ENCODE data around the gene NOL6. TPM values are rescaled to one million over a fixed set of nuclear protein-coding genes. Genes with fewer than 3 reads are reported as not detected.

The NOL6 gene
- total and polyA plus RNA-seq, 9 donors = 16.8 to 30.0 (median 22.8) TPM

DNA sequence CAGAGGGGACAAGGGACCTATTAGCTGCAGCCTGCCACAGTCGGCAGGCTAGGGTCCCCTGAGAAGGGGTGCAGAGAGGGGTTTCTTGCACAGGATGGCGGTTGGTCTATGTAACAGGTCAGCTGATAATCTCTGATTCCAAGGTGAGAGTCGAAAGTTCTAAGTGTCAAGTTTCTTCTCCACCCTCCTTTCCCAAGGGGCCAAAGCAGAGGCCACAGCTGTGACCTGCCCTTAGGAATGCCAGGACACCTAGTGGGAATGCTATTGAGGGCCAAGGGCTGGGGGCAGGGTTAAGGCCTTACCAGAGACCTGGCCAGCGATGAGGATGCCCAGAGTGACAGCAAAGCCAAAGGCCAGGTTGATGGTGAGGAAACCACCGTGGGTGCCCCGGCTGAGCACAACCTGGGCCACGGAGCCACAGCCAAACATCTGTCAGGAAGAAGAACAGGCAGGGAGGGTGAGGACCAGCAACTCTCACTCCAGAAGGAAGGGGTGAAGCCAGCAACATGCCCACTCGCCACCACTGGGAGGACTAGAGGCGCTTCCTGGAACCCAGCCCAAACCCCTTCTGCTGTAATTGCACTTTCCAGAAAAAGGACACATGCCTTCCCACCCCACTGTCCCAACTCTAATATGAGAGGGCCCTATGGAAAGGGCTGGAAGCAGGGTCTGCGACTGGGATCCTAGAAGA lies 30.1 kb downstream of the NOL6 start:
- no peak overlapping the region for H3K4me3 ChIP-seq (ENCODE audit: low read length)
- no peak overlapping the region for H3K27ac ChIP-seq (ENCODE audit: low read length)
- no peaks in the 10 kb centered on the region for H3K9me3 ChIP-seq (replicated peaks; ENCODE audit: control insufficient read depth, low read depth, low read length)
- WGBS (ENCODE audit: insufficient coverage) = 79% methylated on average over 3 of the region's 10 CpGs
- H3K27me3 ChIP-seq (ENCODE audit: control insufficient read depth, insufficient read depth, low read length) = peaks cover 11% of the 10 kb centered on the region
- DNase-seq = no peak
- H3K36me3 ChIP-seq (ENCODE audit: control insufficient read depth, insufficient read depth, low read length) = peaks cover 8% of the 10 kb centered on the region
- H3K4me1 ChIP-seq (ENCODE audit: control insufficient read depth, insufficient read depth, low read length) = peaks cover 41% of the 10 kb centered on the region

GRCh38 chr9:33443047-33443446 lies 30.7 kb downstream of the NOL6 start:
- no peak overlapping the region for H3K4me3 ChIP-seq (ENCODE audit: low read length)
- peaks cover 8% of the 10 kb centered on the region for H3K36me3 ChIP-seq (ENCODE audit: control insufficient read depth, insufficient read depth, low read length)
- H3K4me1 ChIP-seq (ENCODE audit: control insufficient read depth, insufficient read depth, low read length) = peaks cover 38% of the 10 kb centered on the region
- no peak for DNase-seq
- no peaks in the 10 kb centered on the region for H3K9me3 ChIP-seq (replicated peaks; ENCODE audit: control insufficient read depth, low read depth, low read length)
- H3K27me3 ChIP-seq (ENCODE audit: control insufficient read depth, insufficient read depth, low read length) = peaks cover 7% of the 10 kb centered on the region
- H3K27ac ChIP-seq (ENCODE audit: low read length) = no peak overlapping the region
- 78% methylated on average over 4 of the region's 9 CpGs for WGBS (ENCODE audit: insufficient coverage)

GRCh38 chr9:33442125-33442524 lies 31.6 kb downstream of the NOL6 start:
- peaks cover 8% of the 10 kb centered on the region for H3K36me3 ChIP-seq (ENCODE audit: control insufficient read depth, insufficient read depth, low read length)
- no peak for DNase-seq
- no peak overlapping the region for H3K4me3 ChIP-seq (ENCODE audit: low read length)
- H3K9me3 ChIP-seq (replicated peaks; ENCODE audit: control insufficient read depth, low read depth, low read length) = no peaks in the 10 kb centered on the region
- H3K4me1 ChIP-seq (ENCODE audit: control insufficient read depth, insufficient read depth, low read length) = peaks cover 30% of the 10 kb centered on the region
- no peak overlapping the region for H3K27ac ChIP-seq (ENCODE audit: low read length)
- 94% methylated on average over 11 of the region's 15 CpGs for WGBS (ENCODE audit: insufficient coverage)
- H3K27me3 ChIP-seq (ENCODE audit: control insufficient read depth, insufficient read depth, low read length) = peaks cover 3% of the 10 kb centered on the region

- WGBS (ENCODE audit: insufficient coverage) = 100% methylated on average over 1 of the region's 1 CpG
Observed at GRCh38 chr9:33440609-33441008, 33.1 kb downstream of the NOL6 start.

DNA sequence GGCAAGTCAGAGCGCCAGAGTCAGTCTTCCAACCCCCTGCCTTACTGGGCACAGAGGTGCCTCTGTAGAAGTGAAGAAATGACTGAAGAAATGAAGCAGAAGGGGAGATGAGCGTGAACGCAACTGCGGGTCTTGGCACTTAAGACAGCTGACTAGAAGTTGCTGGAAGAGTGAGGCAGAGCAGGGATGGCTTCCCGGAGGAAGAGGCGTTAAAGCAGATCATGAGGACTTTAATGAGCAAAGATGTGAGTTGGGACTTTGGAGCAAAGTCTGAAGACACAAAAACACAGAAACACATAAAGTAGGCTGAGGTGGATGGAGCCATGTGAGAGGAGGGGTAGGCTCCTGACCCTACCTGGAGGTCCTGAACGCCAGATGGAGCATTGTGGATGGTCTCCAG lies 33.5 kb downstream of the NOL6 start:
- Histone ChIP-seq H3K27me3 (ENCODE audit: control insufficient read depth, insufficient read depth, low read length) (peaks cover 3% of the 10 kb centered on the region), H3K4me3 (ENCODE audit: low read length) (no peak overlapping the region), H3K27ac (ENCODE audit: low read length) (no peak overlapping the region), H3K4me1 (ENCODE audit: control insufficient read depth, insufficient read depth, low read length) (peaks cover 27% of the 10 kb centered on the region), H3K9me3 (replicated peaks; ENCODE audit: control insufficient read depth, low read depth, low read length) (no peaks in the 10 kb centered on the region), H3K36me3 (ENCODE audit: control insufficient read depth, insufficient read depth, low read length) (peaks cover 8% of the 10 kb centered on the region)
- no peak for DNase-seq
- 79% methylated on average over 7 of the region's 7 CpGs for WGBS (ENCODE audit: insufficient coverage)

More at GRCh38 chr9:33440609-33441008, 33.1 kb downstream of the NOL6 start:
- no peak for DNase-seq
- H3K4me3 ChIP-seq (ENCODE audit: low read length) = no peak overlapping the region
- H3K4me1 ChIP-seq (ENCODE audit: control insufficient read depth, insufficient read depth, low read length) = peaks cover 27% of the 10 kb centered on the region
- no peaks in the 10 kb centered on the region for H3K9me3 ChIP-seq (replicated peaks; ENCODE audit: control insufficient read depth, low read depth, low read length)
- H3K36me3 ChIP-seq (ENCODE audit: control insufficient read depth, insufficient read depth, low read length) = peaks cover 8% of the 10 kb centered on the region
- peaks cover 3% of the 10 kb centered on the region for H3K27me3 ChIP-seq (ENCODE audit: control insufficient read depth, insufficient read depth, low read length)
- no peak overlapping the region for H3K27ac ChIP-seq (ENCODE audit: low read length)

- DNase-seq = no peak
- 72% methylated on average over 3 of the region's 6 CpGs for WGBS (ENCODE audit: insufficient coverage)
- Histone ChIP-seq H3K4me1 (ENCODE audit: control insufficient read depth, insufficient read depth, low read length) (peaks cover 28% of the 10 kb centered on the region), H3K4me3 (ENCODE audit: low read length) (no peak overlapping the region), H3K9me3 (replicated peaks; ENCODE audit: control insufficient read depth, low read depth, low read length) (no peaks in the 10 kb centered on the region), H3K27ac (ENCODE audit: low read length) (no peak overlapping the region), H3K27me3 (ENCODE audit: control insufficient read depth, insufficient read depth, low read length) (peaks cover 1% of the 10 kb centered on the region), H3K36me3 (ENCODE audit: control insufficient read depth, insufficient read depth, low read length) (peaks cover 8% of the 10 kb centered on the region)
Observed at GRCh38 chr9:33439731-33440130, 34.0 kb downstream of the NOL6 start.

DNA sequence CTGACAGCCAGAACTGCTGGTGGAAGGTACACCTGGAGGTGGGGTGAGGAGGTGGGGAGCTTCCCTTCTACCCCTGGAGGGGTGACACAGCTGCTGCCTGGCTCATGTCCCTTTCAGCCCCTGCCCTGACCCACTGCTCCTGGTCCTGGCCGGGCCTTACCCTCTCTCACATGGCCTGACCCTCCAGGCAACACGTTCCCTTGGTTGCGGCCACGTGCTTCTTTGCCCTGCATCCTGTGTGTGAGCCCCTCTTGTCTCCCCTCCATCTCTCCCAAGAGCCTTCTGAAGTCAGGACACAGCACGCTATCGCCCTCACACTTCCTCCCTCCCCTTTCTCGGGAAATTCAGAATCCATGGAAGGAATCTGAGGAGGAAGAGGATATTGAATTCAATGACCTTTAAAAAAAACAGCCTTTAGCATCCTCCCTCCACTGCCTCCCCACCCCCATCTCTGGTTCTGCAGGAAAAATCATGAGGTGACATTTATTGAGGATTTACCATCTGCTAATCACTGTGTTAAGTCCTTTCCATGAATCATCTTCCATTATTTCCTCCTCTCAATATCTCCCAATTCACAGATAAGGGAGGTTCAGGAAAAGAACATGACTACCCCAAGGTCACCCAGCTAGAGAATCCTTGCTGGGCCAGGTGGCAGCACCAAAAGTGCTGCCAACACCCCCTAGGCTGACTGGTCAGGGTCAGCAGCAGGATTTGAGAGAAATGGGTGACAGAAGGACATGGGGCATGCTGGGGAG lies 34.6 kb downstream of the NOL6 start:
- no peak overlapping the region for H3K4me3 ChIP-seq (ENCODE audit: low read length)
- 48% methylated on average over 3 of the region's 7 CpGs for WGBS (ENCODE audit: insufficient coverage)

GRCh38 chr9:33437898-33438297 lies 35.8 kb downstream of the NOL6 start:
- H3K27ac ChIP-seq (ENCODE audit: low read length) = no peak overlapping the region

More for the DNA sequence above, 34.6 kb downstream of the NOL6 start:
- Histone ChIP-seq H3K9me3 (replicated peaks; ENCODE audit: control insufficient read depth, low read depth, low read length) (no peaks in the 10 kb centered on the region), H3K27me3 (ENCODE audit: control insufficient read depth, insufficient read depth, low read length) (no peaks in the 10 kb centered on the region), H3K27ac (ENCODE audit: low read length) (no peak overlapping the region), H3K4me1 (ENCODE audit: control insufficient read depth, insufficient read depth, low read length) (peaks cover 34% of the 10 kb centered on the region), H3K36me3 (ENCODE audit: control insufficient read depth, insufficient read depth, low read length) (peaks cover 8% of the 10 kb centered on the region)
- DNase-seq = no peak

GRCh38 chr9:33437205-33437604 lies 36.5 kb downstream of the NOL6 start:
- Histone ChIP-seq H3K9me3 (replicated peaks; ENCODE audit: control insufficient read depth, low read depth, low read length) (no peaks in the 10 kb centered on the region), H3K27me3 (ENCODE audit: control insufficient read depth, insufficient read depth, low read length) (no peaks in the 10 kb centered on the region), H3K36me3 (ENCODE audit: control insufficient read depth, insufficient read depth, low read length) (no peaks in the 10 kb centered on the region), H3K4me3 (ENCODE audit: low read length) (no peak overlapping the region), H3K4me1 (ENCODE audit: control insufficient read depth, insufficient read depth, low read length) (peaks cover 34% of the 10 kb centered on the region), H3K27ac (ENCODE audit: low read length) (no peak overlapping the region)
- WGBS (ENCODE audit: insufficient coverage) = no CpG with 5 or more reads among the region's 2 CpGs
- DNase-seq = no peak

More at GRCh38 chr9:33437898-33438297, 35.8 kb downstream of the NOL6 start:
- DNase-seq = no peak
- H3K4me3 ChIP-seq (ENCODE audit: low read length) = no peak overlapping the region
- H3K36me3 ChIP-seq (ENCODE audit: control insufficient read depth, insufficient read depth, low read length) = peaks cover 2% of the 10 kb centered on the region
- H3K9me3 ChIP-seq (replicated peaks; ENCODE audit: control insufficient read depth, low read depth, low read length) = no peaks in the 10 kb centered on the region
- no peaks in the 10 kb centered on the region for H3K27me3 ChIP-seq (ENCODE audit: control insufficient read depth, insufficient read depth, low read length)
- H3K4me1 ChIP-seq (ENCODE audit: control insufficient read depth, insufficient read depth, low read length) = peaks cover 34% of the 10 kb centered on the region
- 67% methylated on average over 1 of the region's 1 CpG for WGBS (ENCODE audit: insufficient coverage)

- Histone ChIP-seq H3K4me1 (ENCODE audit: control insufficient read depth, insufficient read depth, low read length) (peaks cover 34% of the 10 kb centered on the region), H3K4me3 (ENCODE audit: low read length) (no peak overlapping the region), H3K9me3 (replicated peaks; ENCODE audit: control insufficient read depth, low read depth, low read length) (no peaks in the 10 kb centered on the region), H3K27me3 (ENCODE audit: control insufficient read depth, insufficient read depth, low read length) (no peaks in the 10 kb centered on the region), H3K27ac (ENCODE audit: low read length) (no peak overlapping the region), H3K36me3 (ENCODE audit: control insufficient read depth, insufficient read depth, low read length) (no peaks in the 10 kb centered on the region)
- no CpG with 5 or more reads among the region's 8 CpGs for WGBS (ENCODE audit: insufficient coverage)
- DNase-seq = no peak
Observed at GRCh38 chr9:33436445-33436844, 37.3 kb downstream of the NOL6 start.

All from muscle of leg (tissue), 11 donors.